ENCODE measurements around the gene RBBP4.
"Not testable (repeated sequence)": the region's sequence is repeated elsewhere in the genome, so short reads cannot be mapped to it uniquely, and the experiment has no call there.

Gene RBBP4

DNA sequence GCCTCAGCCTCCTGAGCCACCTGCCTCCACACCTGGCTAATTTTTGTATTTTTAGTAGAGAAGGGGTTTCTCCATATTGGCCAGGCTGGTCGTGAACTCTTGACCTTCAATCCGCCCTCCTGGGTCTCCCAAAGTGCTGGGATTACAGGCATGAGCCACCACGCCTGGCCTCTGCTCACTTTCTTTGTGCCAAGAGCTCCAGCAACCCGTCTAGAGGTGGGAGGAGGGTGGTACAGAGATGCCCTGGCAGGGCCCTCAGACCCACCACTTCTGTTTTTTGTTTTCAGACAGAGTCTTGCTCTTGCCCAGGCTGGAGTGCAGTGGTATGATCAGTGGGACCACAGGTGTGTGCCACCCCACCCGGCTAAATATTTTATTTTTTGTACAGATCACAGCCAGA lies 58.5 kb downstream of the RBBP4 start:
- DNase-seq: no peak
- H3K27me3 ChIP-seq (ENCODE audit: insufficient read depth, low read depth, severe bottlenecking): no peaks in the 10 kb centered on the region
- no peaks in the 10 kb centered on the region for H3K9me3 ChIP-seq (ENCODE audit: severe bottlenecking)
- no peak overlapping the region for H3K4me3 ChIP-seq (ENCODE audit: low read depth, low read length)
- TF ChIP-seq, protein P1, sequence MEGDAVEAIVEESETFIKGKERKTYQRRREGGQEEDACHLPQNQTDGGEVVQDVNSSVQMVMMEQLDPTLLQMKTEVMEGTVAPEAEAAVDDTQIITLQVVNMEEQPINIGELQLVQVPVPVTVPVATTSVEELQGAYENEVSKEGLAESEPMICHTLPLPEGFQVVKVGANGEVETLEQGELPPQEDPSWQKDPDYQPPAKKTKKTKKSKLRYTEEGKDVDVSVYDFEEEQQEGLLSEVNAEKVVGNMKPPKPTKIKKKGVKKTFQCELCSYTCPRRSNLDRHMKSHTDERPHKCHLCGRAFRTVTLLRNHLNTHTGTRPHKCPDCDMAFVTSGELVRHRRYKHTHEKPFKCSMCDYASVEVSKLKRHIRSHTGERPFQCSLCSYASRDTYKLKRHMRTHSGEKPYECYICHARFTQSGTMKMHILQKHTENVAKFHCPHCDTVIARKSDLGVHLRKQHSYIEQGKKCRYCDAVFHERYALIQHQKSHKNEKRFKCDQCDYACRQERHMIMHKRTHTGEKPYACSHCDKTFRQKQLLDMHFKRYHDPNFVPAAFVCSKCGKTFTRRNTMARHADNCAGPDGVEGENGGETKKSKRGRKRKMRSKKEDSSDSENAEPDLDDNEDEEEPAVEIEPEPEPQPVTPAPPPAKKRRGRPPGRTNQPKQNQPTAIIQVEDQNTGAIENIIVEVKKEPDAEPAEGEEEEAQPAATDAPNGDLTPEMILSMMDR (IDR thresholded peaks at IDR 0.05; ENCODE audit: low read depth, low read length): 0 out of 2 replicates have a peak, but pooled peaks have one; percentile 9
- H3K36me3 ChIP-seq: no peaks in the 10 kb centered on the region
- no peak overlapping the region for H3K27ac ChIP-seq

DNA sequence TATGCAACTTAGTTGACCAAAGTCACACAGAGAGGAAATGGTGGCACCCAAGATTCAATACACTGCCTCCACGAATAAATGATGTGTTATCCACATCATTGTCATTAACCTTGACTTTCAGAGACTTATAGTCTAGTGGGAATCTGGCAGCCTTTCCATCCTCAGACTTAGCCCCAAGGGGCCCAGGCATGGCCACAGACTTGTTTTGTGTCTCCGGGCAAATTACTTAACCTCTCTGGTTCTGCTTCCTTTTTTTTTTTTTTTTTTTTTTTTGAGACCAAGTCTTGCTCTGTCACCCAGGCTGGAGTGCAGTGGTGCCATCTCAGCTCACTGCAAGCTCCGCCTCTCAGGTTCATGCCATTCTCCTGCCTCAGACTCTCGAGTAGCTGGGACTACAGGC lies 60.2 kb downstream of the RBBP4 start:
- H3K4me3 ChIP-seq (ENCODE audit: low read depth, low read length); H3K27me3 ChIP-seq (ENCODE audit: insufficient read depth, low read depth, severe bottlenecking); H3K9me3 ChIP-seq (ENCODE audit: severe bottlenecking); DNase-seq; H3K27ac ChIP-seq; H3K36me3 ChIP-seq: not testable (repeated sequence)

DNA sequence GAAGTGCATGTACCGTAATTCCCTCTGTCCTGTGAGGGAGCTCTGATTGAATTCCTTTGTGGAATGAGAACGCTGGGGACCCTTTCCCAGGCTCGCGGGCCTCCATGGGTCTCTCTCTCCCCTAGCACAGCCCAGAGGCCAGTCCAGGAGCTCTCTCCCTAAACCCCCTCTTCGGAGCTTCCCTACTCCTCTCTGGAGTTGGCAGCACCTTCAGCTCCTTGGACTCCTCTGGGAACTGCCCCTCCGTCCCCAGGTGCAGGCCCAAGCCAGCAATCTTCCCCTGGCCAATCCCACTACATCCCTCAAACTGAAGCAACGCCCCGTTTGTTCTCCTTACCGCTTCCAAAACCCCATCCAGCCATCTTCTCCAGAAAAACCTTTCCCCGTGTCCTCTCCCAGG lies 62.1 kb downstream of the RBBP4 start:
- H3K4me3 ChIP-seq (ENCODE audit: low read depth, low read length): no peak overlapping the region
- TF ChIP-seq, protein P1 (IDR thresholded peaks at IDR 0.05; ENCODE audit: low read depth, low read length): no peak
- H3K27me3 ChIP-seq (ENCODE audit: insufficient read depth, low read depth, severe bottlenecking): no peaks in the 10 kb centered on the region
- no peak overlapping the region for H3K27ac ChIP-seq
- H3K36me3 ChIP-seq: no peaks in the 10 kb centered on the region
- no peak for DNase-seq
- H3K9me3 ChIP-seq (ENCODE audit: severe bottlenecking): no peaks in the 10 kb centered on the region

DNA sequence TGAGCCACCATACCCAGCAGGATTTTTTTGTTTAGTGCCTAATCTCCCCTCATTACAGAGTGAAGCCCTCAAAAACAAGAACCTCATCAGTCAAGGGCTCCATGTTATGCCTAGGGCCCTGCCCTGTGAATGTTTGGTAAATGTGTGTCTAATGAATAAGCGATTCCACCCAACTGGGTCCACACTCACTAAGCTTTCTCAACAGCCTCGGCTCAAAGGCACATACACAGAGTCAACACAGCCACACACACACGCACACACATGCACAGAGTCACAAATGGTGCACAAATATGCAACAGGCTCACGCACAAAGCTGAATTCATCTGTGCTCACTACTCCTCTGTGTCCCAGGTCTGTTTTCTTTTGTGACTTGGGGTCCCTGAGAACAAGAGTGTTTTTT lies 63.3 kb downstream of the RBBP4 start:
- TF ChIP-seq, protein P1 (IDR thresholded peaks at IDR 0.05; ENCODE audit: low read depth, low read length): no peak
- Histone ChIP-seq H3K4me3 (ENCODE audit: low read depth, low read length) (no peak overlapping the region), H3K9me3 (ENCODE audit: severe bottlenecking) (no peaks in the 10 kb centered on the region), H3K36me3 (no peaks in the 10 kb centered on the region), H3K27ac (no peak overlapping the region), H3K27me3 (ENCODE audit: insufficient read depth, low read depth, severe bottlenecking) (no peaks in the 10 kb centered on the region)
- DNase-seq: no peak

DNA sequence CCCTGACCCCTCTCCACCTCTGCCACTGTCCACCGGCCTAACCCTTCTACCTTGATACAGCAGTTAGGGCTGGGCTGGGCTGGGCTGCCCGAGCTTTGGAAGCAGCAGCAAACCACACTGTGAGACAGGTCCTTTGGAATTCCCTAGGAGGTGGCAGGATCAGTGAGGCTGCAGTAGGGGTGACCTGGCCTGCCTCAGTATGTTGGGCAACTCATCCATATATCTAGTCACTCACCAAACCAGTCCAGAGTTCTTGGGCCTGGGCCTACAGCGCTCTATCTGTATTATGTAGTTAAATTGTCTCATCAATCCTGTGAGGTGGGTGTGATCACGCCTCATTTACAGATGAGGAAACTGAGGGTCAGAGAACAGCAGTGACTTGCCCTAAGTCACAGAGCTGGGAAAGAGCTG lies 64.9 kb downstream of the RBBP4 start:
- TF ChIP-seq, protein P1 (IDR thresholded peaks at IDR 0.05; ENCODE audit: low read depth, low read length): no peak
- Histone ChIP-seq H3K36me3 (no peaks in the 10 kb centered on the region), H3K27ac (no peak overlapping the region), H3K4me3 (ENCODE audit: low read depth, low read length) (no peak overlapping the region), H3K27me3 (ENCODE audit: insufficient read depth, low read depth, severe bottlenecking) (no peaks in the 10 kb centered on the region), H3K9me3 (ENCODE audit: severe bottlenecking) (no peaks in the 10 kb centered on the region)
- no peak for DNase-seq

DNA sequence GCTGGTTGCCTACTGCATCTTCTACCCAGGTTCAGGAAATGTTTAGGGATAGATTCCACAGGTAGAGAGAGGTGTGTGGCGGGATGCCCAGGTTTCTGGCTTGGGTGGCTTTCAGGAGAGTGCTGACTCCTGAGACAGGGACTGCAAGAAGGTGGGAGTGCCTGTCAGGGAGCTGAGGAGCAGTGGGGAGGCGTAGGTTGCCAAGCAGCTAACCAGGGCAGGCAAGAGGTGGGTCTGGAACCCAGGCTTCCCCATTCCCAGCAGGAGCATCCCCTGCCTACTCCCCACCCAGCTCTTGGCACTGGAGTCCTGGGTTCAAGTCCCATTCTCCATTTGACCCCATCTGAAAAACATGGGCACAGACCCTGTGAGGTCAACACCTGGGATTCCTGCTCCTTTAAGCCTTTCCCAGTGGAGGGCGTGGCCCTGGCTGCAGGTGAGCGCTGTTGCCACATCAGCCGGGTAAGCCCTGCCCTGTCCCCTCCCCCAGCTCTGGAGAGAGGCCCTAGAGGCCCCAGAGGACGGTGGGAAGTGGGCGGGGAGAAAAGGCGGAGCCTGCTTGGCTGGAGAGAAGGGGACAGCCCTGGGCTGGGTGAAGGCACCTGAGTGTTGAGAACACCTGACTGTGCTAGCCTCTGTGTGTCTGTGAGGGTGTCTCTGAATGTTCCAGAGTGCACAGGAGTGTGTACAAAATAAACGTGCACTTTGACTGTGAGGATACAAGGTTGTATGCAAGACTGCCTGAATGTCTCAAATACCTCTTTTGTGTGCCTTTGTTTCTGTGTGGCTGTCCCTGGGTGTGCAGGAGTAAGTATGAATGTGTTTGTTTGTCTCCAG lies 65.5 kb downstream of the RBBP4 start:
- TF ChIP-seq, protein P1 (IDR thresholded peaks at IDR 0.05; ENCODE audit: low read depth, low read length): no peak
- H3K27ac ChIP-seq: no peak overlapping the region
- H3K27me3 ChIP-seq (ENCODE audit: insufficient read depth, low read depth, severe bottlenecking): no peaks in the 10 kb centered on the region
- H3K36me3 ChIP-seq: no peaks in the 10 kb centered on the region
- H3K9me3 ChIP-seq (ENCODE audit: severe bottlenecking): no peaks in the 10 kb centered on the region
- no peak overlapping the region for H3K4me3 ChIP-seq (ENCODE audit: low read depth, low read length)
- peak; percentile 90 for DNase-seq
